C1 segment of cervical spinal cord (tissue), 14 donors: ENCODE data around the gene EIF5.

Experiments used
- DNase-seq, 14 donors: peaks; one replicate each; lab custom pipeline; 2025; lab: John Stamatoyannopoulos, UW

EIF5 gene

DNA sequence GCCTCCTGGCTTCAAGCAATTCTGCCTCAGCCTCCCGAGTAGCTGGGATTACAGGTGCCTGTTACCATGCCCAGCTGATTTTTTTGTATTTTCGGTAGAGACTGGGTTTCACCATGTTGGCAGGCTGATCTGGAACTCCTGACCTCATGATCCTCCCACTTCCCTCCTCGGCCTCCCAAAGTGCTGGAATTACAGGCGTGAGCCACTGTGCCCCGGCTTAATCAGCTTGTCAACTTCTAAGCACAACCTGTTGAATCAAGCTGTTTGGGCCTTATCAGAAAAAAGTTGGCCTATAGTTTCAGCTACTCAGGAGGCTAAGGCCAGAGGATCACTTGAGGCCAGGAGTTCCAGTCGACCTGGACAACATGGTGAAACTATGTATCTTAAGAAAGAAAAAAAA lies 59.0 kb downstream of the EIF5 start:
- no peak for DNase-seq

DNA sequence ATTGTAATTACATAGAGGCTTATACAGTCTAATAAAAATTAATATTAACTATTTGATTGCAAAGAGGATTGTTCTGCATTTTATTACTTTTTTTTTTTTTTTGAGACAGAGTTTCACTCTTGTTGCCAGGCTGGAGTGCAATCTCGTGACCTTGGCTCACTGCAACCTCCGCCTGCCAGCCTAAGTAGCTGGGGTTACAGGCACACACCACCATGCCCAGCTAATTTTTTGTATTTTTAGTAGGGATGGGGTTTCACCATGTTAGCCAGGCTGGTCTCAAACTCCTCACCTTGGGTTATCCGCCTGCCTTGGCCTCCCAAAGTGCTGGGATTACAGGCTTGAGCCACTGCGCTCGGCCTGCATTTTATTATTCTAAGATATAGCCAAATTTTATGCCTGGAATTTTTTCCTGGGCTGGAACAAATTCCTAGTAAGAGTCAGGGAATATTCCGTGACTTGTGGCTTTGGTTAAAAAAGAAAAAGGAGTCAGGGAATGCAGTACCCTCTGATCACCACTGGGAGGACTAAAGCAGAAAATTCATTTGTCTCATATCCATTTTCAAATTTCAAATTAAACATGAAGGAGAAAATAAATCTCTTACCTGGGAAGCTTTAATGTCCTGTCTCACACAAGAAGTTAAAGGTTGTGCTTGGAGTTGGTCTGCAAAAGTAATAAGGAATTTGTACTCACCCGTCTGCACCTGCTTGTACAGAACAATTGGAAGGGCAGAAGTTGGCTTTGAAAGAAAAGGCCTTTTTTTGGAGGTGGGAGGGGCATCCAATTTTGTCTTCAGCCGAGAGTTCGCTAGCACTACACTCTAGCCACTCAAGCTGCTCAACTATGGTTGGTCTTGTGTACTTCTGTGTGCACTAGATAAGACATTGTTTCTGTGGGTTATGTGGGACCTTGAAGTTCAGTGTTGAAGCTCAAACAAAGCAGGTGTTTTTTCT lies 59.9 kb downstream of the EIF5 start:
- peak in 1 of 14 donors; percentile 8 for DNase-seq
